Stimulated activated CD4-positive, alpha-beta T cell treated with anti-CD3 and anti-CD28 coated beads, Interleukin-4, amount 100 ng/mL, for 4 hours (primary cell): Measurements from ENCODE around the gene SPDYC.

Experiments
- DNase-seq, 2 experiments: peaks; one replicate each; pipeline ENCODE4 v3.0.0-alpha.2; 2020

Gene SPDYC, protein sequence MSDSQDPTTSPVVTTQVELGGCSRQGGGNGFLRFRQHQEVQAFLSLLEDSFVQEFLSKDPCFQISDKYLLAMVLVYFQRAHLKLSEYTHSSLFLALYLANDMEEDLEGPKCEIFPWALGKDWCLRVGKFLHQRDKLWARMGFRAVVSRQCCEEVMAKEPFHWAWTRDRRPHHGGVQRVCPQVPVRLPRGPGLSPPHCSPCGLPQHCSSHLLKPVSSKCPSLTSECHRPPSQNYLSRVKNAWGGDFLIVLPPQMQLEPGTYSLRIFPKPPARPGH

DNA sequence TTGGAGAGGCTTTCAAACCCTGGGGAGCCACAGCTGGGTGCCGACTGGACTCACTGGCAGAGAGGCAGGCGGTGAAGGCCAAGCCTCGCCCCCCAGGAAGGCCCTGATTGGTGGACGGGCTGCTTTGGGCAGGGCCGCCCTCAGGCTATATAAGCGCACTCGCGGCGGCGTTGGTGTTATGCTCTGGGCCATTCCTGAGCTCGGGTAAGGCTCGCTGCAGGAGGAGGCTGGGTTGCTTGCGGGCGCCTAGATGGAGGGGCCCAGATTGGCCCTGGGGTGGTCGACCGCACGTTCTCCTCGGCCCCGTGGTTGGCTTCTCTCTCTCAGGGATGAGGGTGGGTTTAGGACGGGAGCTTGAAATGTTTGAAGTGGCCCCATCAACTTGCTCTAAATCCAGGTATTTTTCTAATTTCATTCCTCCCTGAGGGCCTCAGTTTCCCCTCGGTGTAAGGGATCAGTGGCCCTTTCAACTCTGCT is at the start of gene SPDYC:
TSS of gene SPDYC (plus strand) at position 176 of the 477 bp plus-strand sequence. CDS start 1,125 bp downstream, outside the sequence.
- no peak for DNase-seq

DNA sequence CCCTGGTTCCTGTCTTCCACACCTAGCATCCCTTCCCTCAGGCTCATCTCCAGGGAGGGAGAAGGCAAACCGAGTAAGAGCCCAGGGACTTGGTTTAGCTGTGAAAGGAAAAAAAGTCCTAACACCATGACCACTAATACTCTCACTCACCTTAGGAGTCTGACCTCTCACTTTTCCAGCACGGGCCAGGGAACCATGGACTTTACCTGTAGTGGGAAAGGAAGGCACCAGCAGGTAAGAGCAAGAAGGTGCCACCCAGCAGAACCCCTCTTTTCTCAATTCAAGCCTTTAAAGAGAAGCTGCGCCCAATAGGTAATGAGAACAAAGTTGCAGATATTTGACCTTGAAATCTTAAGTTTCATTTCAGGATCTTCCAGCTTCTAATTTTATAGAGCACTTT is 49.2 kb upstream of the SPDYC start:
- DNase-seq = no peak

DNA sequence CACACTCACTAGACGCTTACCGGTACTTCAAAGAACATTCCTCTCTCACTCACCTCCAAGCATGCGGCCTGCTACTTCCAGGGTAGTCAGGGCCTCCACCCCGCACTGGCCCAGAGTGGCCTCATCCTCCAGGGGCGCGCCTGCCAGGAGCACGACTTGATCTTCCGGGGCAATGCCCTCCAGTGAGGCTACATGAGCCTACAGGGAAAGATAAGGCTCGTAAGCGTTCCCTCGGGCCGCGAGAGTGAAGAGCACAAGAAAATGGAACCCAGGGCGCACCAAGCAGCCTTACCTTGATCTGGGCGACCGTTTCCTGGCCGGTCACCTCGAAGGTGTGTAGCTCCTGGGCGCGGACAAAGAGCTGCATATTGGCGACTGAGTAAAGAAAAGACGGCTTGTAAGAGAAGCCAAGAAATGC is 48.6 kb upstream of the SPDYC start:
- peak in 1 of 2 experiments; percentile 30 for DNase-seq

DNA sequence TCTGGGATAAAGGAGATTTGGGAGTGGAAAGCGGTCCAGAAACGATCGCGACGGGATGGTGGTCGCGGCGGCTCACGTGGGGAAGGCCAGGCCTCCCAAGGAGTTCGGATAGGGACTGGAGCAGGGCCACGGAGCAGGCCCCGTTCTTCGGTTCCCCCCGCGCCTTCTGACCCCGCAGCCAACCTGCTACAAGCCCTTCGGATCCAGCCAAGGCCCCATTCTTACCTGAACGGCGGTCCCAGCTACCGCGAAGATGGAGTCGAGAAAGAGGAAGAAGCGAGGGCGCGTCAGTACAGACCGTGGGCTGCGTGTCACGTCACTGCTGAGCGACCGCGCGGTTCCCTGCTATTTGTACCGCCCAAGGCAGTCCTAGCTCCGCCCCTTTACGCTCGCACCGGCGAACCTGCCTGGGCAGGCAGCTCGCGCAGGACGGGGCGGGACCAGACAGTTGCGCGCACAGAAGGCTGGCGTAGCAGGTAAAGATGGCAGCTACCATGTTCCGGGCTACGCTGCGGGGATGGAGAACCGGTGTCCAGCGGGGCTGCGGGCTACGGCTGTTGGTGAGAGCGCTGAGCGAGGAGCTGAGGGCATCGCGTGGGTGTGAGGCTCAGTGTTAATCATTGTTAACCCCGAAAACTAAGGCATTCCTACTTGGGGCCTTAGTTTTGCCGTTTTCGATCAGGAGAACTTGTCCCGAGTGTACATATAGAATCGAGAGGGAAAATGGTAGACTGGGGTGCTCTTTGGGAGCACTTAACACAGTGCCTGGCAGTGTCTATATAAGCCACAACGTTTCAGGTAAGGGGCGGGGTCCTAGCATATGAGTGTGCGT is 48.0 kb upstream of the SPDYC start, which contains the start of the genes FAU and MRPL49:
TSS of gene FAU (minus strand) at position 270 of the 832 bp plus-strand sequence. CDS start 321 bp downstream, outside the sequence.
TSS of gene MRPL49 (plus strand) at position 457 of the 832 bp plus-strand sequence. CDS start at position 483, 26 bp downstream.
- DNase-seq = peak; percentile 97 to 99

DNA sequence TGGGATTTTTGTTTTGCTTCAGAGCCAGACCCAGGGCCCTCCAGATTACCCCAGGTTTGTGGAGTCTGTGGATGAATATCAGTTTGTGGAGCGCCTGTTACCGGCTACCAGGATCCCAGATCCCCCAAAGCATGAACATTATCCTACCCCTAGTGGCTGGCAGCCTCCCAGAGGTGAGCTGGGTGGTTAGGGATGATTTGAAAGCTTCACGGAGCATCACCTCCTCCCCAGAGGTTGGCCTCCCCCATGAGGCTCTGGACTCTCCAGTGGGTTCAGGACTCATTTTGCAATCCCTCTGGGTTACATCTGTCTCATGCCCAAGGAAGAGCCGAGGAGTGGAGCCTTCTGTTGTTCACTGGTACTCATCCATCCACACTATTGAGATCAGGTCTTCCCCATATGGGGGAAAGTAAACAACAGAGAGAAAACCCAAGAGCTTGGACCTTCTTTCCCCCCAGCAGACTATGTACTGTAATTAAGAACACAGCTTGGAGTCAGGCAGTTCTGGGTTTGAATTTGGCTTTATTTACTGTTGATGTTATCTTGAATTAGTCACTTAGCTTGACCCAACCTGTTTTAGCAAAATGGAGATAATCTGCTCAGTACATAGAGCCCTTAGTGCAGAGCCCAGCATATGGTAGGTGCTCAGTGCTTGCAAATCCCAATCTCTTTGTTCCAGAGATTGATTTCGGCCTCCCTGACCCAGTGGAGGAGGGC is 45.4 kb upstream of the SPDYC start:
- no peak for DNase-seq

DNA sequence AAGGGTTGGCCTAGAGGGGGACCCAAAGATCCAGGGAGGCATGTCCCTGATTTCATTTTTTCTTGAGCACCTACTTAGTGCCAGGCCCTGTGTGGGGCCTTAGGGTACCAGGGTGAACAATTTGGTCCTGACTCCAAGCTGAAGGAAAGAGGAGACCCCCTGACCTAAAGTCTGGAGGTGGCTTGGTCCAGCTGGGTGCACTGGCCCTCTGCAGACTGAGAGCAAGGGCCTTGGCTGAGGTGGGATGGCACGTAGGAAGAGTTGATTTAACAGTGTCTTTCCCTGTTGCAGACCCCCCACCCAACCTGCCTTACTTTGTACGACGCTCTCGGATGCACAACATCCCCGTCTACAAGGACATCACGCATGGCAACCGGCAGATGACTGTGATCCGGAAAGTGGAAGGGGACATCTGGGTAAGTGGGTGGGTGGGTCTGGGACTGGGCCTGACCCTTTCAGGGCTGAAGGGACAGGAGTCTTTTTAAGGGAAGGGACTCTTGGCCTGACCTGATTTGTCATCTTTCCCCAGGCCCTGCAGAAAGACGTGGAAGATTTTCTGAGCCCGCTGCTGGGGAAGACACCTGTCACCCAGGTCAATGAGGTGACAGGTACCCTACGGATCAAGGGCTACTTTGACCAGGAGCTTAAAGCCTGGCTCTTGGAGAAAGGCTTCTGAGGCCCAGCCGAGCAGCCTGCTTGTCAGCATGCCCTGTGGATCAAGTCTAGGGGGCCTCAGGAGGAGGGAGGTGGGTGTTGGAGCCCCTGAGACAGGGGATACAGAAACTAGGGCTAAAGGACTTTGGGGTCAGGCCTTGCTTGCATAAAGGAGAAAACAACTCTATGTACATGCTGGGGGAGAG is 44.6 kb upstream of the SPDYC start:
- no peak for DNase-seq

DNA sequence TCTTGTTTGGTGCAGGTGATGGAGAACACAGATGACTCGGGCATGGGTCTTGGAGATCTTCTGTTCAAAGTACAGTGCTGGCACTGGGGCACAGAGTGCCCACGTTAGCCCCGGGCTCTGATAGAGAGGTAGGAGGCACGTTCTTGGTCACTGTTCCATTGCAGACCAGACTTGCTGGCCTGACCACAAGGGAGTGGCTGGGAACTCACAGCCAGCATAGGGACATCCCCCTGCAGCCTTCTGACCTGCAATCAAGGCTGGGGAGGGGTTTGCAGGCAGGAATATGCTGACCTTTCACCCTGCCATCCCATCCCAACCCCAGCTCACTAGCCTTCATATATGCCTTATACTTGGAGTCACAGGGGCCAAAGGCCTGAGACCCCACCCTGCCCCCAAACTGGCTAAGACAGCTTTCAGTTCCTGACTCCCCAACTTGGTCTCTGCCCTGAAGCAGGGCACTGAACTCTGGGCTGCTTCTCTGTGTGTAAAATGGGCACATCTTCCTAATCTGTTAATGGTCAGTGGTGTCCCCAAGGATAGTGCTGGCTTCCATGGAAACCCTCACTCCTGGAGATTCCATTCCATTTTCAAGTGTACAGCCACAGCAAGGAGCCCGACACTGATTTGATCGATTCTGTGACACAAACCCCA is 43.3 kb upstream of the SPDYC start:
- DNase-seq = no peak

DNA sequence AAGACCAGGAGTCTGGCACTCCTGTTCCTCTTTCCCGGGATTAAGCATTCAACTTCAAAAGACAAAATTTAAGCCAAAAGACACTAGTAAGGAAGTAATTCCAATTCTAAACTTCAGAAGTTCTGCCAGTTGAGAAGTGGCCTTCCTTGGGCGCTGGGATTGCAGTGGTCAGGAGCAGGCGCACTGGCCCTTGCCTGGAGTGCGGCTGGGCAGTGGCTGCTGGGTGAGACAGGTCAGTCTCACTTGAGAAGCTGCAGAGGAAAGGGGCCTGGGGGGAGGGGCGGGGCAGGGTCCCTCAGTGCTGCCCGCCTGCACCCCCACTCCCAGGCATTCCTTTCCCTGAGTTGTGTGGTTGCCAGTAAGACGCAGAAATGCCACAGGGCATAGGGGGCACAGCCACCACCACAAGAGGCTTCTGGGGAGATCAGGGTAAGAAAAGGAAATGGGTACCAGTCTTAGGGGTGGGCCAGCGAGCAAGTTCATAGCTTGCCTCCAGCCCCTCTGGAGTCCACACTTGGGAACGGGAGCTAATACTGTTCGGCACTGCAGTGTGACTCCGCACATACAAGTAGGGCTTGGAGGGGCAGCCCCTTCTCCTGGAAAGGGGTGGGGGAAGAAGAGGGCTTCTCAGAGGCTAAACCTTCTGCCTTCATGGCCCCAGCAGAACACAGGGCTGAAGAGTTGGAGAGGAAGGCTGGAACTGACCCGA is 42.4 kb upstream of the SPDYC start:
- no peak for DNase-seq

DNA sequence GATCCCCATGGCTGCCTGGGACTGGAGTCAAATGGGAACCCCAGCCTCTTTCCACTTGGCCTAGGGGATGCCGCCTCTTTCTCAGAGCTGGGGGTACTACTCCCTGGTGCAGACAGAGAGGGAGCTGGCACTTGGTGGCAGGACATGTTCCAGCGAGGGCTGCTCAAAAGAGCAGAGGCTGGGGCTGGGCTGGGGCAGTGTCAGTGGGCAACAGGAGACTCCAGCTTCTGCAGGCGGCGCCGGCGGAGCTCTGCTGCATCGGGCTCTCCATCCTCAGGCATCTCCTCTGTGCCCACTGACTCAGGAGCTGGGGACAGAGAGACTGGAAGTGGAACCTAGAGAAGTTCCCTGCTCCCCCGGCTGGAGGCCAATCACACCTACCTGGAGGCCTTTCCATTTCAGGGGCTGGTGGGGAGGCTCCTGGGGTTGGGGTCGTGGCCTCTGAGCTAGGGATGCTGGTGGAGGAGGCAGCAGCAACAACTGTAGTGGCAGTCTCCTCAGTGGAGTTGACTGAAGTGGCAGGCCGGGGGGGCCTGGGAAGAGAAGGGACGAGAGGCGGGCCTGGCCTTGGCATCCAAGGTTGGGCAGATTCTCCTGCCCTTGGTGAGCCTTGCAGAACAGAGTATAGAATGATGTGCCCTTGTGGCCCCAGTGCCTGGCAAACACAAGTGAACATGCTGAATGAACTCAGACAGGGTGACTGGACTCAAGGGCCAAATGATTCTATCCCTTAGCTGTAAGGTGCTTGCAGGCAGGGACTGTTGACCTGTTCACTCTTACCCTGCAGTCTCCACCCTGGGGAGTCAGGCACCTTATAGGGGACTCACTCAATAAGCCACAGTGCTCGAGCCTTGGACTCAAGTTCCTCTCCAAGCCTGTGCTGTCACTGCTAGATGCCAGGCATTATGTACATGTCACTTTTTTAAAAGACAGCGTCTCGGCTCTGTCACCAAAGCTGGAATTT is 41.6 kb upstream of the SPDYC start:
- no peak for DNase-seq

DNA sequence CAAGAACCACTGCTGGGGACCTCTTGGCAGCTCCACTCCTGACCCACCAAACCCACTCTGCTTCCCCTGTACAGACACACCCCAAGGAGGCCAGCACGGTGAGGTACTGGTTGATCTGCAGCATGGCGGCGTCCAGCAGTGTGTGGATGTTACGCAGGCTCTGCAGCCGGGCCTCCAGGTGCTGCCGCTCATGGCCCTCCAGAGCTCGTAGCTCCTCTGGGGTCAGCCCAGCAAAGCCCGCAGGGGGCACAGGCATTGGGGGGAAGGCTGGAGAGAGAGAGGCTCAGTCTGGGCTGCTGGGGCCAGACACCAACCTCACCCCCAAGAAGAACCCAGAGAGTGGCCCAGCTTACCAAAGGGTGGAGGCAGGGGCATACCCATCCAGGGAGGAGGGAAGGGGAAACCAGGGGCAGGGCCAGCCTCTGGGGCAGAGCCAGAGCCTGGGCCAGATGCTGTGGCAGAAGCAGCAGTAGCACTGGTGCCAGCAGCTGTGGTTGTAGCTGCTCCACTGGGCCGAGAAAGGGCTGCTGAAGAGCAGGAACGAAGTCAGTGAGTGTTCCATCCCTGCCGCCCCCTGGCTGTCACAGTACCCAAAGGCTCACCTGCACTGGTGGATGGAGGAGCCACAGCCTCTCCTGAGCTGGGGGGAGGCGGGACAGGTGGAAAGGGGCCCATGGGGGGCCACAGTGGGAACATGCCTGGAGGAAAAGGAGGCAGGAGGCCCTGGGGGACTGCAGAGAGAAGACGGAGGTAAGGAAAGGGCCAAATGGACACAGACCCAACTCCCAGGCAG is 40.2 kb upstream of the SPDYC start:
- no peak for DNase-seq

DNA sequence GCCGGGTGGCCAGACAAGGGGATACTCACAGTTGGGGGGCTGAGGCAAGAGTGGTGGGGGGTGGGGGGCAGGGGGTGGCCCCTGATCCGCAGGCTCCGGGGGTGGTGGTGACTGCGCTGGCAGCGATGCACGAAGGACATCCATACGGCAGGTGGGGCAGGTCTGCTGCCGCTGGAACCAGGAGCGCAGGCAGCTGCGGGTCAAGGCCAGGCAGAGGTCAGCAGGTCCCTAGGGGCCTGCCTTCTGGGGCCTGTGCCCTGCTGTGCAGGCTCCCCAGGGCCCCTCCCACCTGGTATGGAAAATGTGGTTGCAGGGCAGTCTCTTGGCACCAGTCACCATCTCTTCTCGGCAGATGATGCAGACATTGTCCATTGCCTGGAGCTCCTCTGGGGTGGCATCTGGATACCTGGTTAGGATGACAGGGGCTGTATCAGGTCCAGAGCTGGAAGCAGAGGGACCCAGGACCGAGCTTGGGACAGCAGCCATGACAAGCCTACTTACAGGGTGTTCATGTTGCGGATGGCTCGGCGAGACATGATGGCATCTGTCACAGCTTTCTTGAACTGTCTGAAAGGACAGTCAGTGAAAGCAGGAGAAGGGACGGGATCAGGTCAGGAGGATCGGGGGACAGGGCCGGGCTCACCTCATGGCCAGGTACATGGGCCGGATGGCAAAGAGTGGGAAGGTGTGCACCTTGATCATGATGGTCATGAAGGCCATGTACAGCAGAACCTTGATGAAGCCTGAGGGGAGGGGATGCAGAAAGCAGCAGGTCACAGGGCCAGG is 39.2 kb upstream of the SPDYC start:
- DNase-seq = no peak

DNA sequence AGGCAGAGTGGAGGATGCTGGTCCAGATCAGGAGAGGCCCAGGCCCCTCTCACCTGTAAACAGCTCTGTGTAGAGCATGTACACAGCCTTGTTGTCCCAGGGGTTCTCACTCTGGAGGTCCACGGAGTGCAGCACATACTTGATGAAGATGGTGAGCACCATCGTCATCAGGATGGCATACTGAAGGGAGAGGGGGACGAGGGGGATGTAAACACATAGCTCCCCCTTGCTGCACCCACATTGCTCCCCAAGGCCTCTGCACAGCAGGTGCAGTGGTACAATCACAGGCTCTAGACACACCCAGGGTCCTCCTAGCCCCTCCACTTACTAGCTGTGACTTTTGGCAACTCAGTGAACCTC is 38.6 kb upstream of the SPDYC start:
- no peak for DNase-seq

DNA sequence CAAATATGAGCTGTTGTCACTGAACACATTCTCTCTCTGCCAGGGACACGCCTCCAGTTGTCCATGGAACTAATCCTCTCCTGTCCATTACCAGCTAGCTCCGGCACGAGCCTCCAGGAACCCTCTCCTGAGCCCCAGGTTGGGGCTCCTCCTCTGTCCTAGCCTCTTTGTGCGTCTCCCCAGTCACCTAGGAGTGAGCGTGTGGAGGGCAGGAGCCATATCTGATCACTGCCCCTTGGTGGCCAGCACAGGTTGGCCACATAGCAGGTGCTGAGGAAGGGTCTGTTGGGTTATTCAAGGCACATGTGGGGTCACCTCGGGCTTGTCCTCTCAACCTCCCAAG is 38.2 kb upstream of the SPDYC start:
- no peak for DNase-seq

DNA sequence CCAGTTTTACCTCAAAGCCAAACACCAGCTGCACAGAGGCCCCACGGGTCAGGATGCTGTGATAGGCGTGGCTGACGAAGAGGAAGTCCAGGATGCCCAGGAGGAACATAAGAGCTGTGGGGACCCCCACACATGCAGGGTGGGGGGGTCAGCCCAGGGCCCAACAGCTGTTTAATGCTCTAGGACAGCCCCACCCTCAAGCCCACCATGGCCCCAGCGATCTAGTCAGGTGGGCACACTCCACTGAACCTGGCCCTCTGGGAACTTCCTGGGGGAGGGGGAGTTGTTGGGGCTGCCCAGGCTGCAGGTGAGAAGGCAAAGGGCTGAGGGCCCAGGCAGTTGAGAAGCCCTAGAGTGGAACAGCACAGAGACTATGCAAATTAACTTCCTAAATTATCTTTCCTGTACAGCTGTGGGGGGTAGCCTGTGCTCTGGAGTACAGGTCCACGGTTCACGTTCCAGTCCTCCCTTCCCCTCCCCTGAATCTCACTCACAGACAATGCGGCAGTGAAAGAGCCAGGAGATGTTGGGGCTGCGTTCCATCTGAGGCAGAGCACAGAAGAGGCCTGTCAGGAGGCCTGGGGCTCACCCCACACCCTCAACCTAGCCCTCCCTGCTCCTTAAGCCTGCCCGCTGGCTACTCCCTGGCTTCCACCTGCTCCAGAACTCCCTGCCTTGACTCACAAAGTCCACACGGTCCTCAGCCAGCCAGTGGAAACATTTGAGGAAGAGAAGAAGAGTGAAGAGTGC is 37.6 kb upstream of the SPDYC start:
- DNase-seq = no peak

DNA sequence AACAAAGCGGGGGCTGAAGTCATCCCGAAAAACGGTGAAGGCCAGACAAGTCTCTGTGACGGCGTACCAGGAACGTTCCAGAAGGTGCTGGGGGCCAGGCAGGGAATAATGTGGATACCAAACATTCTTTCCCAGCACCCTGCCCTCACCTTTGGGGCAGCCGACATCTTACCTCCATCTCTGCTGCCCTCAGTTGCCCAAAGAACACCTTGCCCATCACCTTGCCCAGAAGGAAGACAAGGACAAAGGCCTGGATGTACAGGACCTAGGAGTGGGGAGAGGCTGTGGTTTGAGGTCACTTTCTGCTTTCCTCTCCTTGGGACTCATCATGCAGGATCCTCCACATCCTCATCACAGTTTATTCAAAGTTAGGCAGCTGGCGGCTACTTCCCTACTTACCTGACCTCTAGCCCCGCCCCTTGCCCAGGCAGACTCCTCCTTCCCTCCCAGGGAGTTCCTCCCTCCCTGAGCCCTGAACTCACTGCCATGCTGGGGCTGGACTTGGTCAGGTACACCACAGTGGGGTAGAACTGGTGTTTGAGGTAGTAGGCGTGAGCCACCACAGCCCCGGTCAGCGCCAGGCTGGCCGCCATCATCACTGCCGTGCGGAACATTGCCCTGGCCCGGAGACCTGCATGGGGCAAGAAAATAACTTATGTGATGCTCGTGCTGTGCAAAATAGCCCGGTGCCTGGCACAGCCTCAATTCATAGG is 36.9 kb upstream of the SPDYC start:
- peak; percentile 49 to 62 for DNase-seq

DNA sequence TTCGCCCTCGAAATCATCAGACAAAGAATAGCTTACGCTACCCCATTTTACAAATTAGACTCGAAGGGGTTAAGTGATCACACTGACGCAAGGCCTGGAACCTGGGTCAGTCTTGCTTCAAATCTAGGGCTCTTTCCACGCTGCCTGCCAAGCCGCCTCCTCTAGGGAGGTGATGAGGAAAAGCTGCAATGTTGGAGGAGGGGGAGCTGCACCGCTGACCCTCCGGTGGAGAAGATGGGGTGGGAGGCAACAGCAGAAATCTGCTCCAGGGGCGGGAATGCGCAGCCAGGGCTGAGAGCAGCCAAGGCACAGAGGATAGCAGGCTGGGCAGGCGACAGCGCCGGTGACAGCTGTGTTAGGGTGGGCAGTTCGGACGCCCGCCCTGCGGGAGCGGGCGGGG is 36.3 kb upstream of the SPDYC start:
- no peak for DNase-seq
